Loucy (cell line): ENCODE measurements around the gene GRID2.

Experiments used
- CTCF ChIP-seq: fragments of 200-600 bp; sonication (generic); conservative IDR thresholded peaks from 2 replicates; pipeline ENCODE4 v1.5.1; 2014; ENCODE audit warnings: mild to moderate bottlenecking, antibody characterized with exemption, low read length
- EZH2phosphoT487 ChIP-seq: fragments of 200-600 bp; IDR thresholded peaks from 2 replicates; pipeline ENCODE4 v1.6.1; 2018; ENCODE audit warnings: antibody characterized with exemption, mild to moderate bottlenecking, moderate library complexity, borderline replicate concordance

DNA sequence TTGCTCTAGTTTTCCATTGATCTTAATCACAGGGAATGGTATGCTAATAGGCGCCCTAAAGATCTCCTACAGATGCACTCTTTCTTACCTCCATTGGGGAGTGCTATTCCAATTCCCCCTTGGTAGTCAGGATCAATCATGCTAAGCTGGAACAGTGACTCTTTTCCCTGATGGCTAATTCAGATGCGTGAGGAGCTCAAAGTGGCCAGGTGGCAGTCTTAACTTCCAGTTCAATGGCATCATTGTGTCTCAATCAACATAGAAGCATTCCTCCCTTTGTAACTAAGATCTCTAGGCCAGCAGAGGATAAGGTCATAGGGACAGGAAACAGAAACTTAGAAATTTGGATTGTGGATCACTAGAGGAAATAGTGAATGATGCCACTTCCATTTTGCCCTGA, 216.8 kb downstream of the GRID2 start:
- TF ChIP-seq CTCF (no peak), EZH2phosphoT487 (no peak)
